ENCODE data around the gene SH3PXD2A.

DNA sequence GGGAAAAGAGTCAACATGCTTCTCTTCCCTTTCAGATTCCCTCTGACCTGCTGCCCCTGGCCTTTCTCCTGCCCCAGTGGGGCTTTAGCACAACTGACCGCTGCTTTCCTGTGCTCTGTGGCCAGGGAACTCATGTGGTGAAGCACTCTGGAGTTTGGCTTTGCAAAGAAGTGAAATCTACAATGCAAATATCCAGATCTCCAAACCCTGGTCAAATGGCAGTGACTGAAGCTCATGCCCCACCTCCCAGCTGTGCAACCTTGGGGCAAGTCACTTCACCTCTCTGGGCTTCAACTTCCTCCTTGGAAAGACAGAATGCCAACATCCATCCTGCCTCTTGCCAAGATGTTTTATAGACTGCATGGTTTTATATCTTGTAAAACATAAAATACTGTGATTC, 204.0 kb downstream of the SH3PXD2A start:
- TF ChIP-seq, protein P1, sequence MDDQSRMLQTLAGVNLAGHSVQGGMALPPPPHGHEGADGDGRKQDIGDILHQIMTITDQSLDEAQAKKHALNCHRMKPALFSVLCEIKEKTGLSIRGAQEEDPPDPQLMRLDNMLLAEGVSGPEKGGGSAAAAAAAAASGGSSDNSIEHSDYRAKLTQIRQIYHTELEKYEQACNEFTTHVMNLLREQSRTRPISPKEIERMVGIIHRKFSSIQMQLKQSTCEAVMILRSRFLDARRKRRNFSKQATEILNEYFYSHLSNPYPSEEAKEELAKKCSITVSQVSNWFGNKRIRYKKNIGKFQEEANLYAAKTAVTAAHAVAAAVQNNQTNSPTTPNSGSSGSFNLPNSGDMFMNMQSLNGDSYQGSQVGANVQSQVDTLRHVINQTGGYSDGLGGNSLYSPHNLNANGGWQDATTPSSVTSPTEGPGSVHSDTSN (IDR thresholded peaks at IDR 0.05; ENCODE audit: insufficient replicate concordance, low read depth, low read length) = no peak
- TF ChIP-seq ATF7 (IDR thresholded peaks at IDR 0.05; ENCODE audit: low read depth) = no peak
- no peak for TF ChIP-seq CREB1 (IDR thresholded peaks at IDR 0.05; ENCODE audit: low read depth)
- TF ChIP-seq IRF4 (IDR thresholded peaks at IDR 0.05; ENCODE audit: low read depth, low read length) = no peak
- no peak for TF ChIP-seq EP300 (IDR thresholded peaks at IDR 0.05; ENCODE audit: borderline replicate concordance in 1 of 2, control insufficient read depth in 1 of 2, low read depth in 2 of 2, low read length in 2 of 2)
- TF ChIP-seq, protein P2, sequence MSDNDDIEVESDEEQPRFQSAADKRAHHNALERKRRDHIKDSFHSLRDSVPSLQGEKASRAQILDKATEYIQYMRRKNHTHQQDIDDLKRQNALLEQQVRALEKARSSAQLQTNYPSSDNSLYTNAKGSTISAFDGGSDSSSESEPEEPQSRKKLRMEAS (IDR thresholded peaks at IDR 0.05; ENCODE audit: low read depth, low read length) = no peak
- TF ChIP-seq, protein P3, sequence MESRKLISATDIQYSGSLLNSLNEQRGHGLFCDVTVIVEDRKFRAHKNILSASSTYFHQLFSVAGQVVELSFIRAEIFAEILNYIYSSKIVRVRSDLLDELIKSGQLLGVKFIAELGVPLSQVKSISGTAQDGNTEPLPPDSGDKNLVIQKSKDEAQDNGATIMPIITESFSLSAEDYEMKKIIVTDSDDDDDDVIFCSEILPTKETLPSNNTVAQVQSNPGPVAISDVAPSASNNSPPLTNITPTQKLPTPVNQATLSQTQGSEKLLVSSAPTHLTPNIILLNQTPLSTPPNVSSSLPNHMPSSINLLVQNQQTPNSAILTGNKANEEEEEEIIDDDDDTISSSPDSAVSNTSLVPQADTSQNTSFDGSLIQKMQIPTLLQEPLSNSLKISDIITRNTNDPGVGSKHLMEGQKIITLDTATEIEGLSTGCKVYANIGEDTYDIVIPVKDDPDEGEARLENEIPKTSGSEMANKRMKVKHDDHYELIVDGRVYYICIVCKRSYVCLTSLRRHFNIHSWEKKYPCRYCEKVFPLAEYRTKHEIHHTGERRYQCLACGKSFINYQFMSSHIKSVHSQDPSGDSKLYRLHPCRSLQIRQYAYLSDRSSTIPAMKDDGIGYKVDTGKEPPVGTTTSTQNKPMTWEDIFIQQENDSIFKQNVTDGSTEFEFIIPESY (IDR thresholded peaks at IDR 0.05) = no peak
- no peak for TF ChIP-seq PML (IDR thresholded peaks at IDR 0.05; ENCODE audit: low read length)
- TF ChIP-seq POLR2A (IDR thresholded peaks at IDR 0.05; ENCODE audit: low read depth, low read length) = no peak

Data from GM12878 (cell line).